ENCODE measurements around the gene OS9. TPM values are rescaled to one million over a fixed set of nuclear protein-coding genes. Genes with fewer than 3 reads are reported as not detected.

OS9 gene
- total RNA-seq, 2 experiments from 2014 or later = 82.6 to 112 TPM

- no peaks in the 10 kb centered on the region for H3K9me2 ChIP-seq (ENCODE audit: insufficient read depth, low read length)
- H2AFZ ChIP-seq (ENCODE audit: low read length) = no peak overlapping the region
- POLR2A ChIA-PET = interaction anchor here (0.6 to 0.7 kb wide), 2 partner anchors 31 to 1939 kb away, joined by 3 read pairs; no protein-coding TSS in a partner anchor
- H4K20me1 ChIP-seq (ENCODE audit: insufficient read depth, low read length) = no peaks in the 10 kb centered on the region
- CTCF ChIA-PET (ENCODE audit: unreplicated experiment) = no interaction called here
- no peaks in the 10 kb centered on the region for H3K79me2 ChIP-seq (ENCODE audit: insufficient read depth, low read depth, low read length)
- BruUV-seq (replicated peaks) = no TSS peak
- H3K4me1 ChIP-seq (ENCODE audit: insufficient read depth, low read length, poor library complexity, severe bottlenecking) = peaks cover 22% of the 10 kb centered on the region
- intact Hi-C loops (cut with micrococcal nuclease; ENCODE audit: unreplicated experiment) = no loop called here
- peaks cover 63% of the 10 kb centered on the region for H3K36me3 ChIP-seq (ENCODE audit: insufficient read depth, low read length)
- H3K9me3 ChIP-seq (ENCODE audit: low read length) = no peaks in the 10 kb centered on the region
- H3K27ac ChIP-seq (ENCODE audit: low read depth, low read length, poor library complexity, severe bottlenecking) = no peak overlapping the region
- TF ChIP-seq CTCF (conservative IDR thresholded peaks at IDR 0.05; ENCODE audit: low read length) (no peak), EZH2phosphoT487 (IDR thresholded peaks at IDR 0.05; ENCODE audit: borderline replicate concordance, low read depth, low read length) (no peak)
- no peak overlapping the region for H3K4me2 ChIP-seq (ENCODE audit: low read length)
- DNase-seq (ENCODE audit: low spot score) = no peak
- no peak overlapping the region for H3K4me3 ChIP-seq (ENCODE audit: low read depth, low read length, poor library complexity, severe bottlenecking)
Measured at GRCh38 chr12:57717846-57718640, 24.1 kb downstream of the OS9 start.

GRCh38 chr12:57718641-57719528 lies 25.0 kb downstream of the OS9 start:
- no peaks in the 10 kb centered on the region for H3K79me2 ChIP-seq (ENCODE audit: insufficient read depth, low read depth, low read length)
- H3K9me3 ChIP-seq (ENCODE audit: low read length) = no peaks in the 10 kb centered on the region
- TF ChIP-seq EZH2phosphoT487 (IDR thresholded peaks at IDR 0.05; ENCODE audit: borderline replicate concordance, low read depth, low read length) (no peak), CTCF (conservative IDR thresholded peaks at IDR 0.05; ENCODE audit: low read length) (no peak)
- CTCF ChIA-PET (ENCODE audit: unreplicated experiment) = interaction anchor here (0.6 kb wide), 1 partner anchor 26 kb away, joined by 3 read pairs; the partner anchor contains the start of gene TSPAN31
- no peak overlapping the region for H3K4me3 ChIP-seq (ENCODE audit: low read depth, low read length, poor library complexity, severe bottlenecking)
- H2AFZ ChIP-seq (ENCODE audit: low read length) = no peak overlapping the region
- no peak for DNase-seq (ENCODE audit: low spot score)
- no TSS peak for BruUV-seq (replicated peaks)
- H3K36me3 ChIP-seq (ENCODE audit: insufficient read depth, low read length) = peaks cover 58% of the 10 kb centered on the region
- peaks cover 22% of the 10 kb centered on the region for H3K4me1 ChIP-seq (ENCODE audit: insufficient read depth, low read length, poor library complexity, severe bottlenecking)
- H3K27ac ChIP-seq (ENCODE audit: low read depth, low read length, poor library complexity, severe bottlenecking) = no peak overlapping the region
- H4K20me1 ChIP-seq (ENCODE audit: insufficient read depth, low read length) = no peaks in the 10 kb centered on the region
- H3K9me2 ChIP-seq (ENCODE audit: insufficient read depth, low read length) = no peaks in the 10 kb centered on the region
- no peak overlapping the region for H3K4me2 ChIP-seq (ENCODE audit: low read length)
- POLR2A ChIA-PET = interaction anchor here (0.6 to 1.0 kb wide), 2 partner anchors 9 to 42 kb away, joined by 3 to 4 read pairs; no protein-coding TSS in a partner anchor
- intact Hi-C loops (cut with micrococcal nuclease; ENCODE audit: unreplicated experiment) = no loop called here

Data from OCI-LY7 (cell line).